IPS-15b (cell line): ENCODE results near the gene CSF2.
"Not testable (repeated sequence)": the region's sequence is repeated elsewhere in the genome, so short reads cannot be mapped to it uniquely, and the experiment has no call there.

Experiments
- H3K27me3 ChIP-seq: one replicate; pipeline ENCODE4 v1.6.1; 2013; ENCODE audit warnings: low read length; ENCODE audit not compliant: control insufficient read depth, insufficient read depth
- H3K36me3 ChIP-seq: one replicate; pipeline ENCODE4 v1.6.1; 2013; ENCODE audit warnings: low read length; ENCODE audit not compliant: control insufficient read depth, insufficient read depth
- H3K4me1 ChIP-seq: one replicate; pipeline ENCODE4 v1.6.1; 2013; ENCODE audit warnings: mild to moderate bottlenecking, low read length; ENCODE audit not compliant: control insufficient read depth, insufficient read depth
- H3K4me3 ChIP-seq: one replicate; pipeline ENCODE4 v1.5.1; 2013; ENCODE audit warnings: low read depth, low read length
- H3K9ac ChIP-seq: one replicate; pipeline ENCODE4 v1.6.1; 2013; ENCODE audit warnings: low read depth, mild to moderate bottlenecking, low read length
- H3K9me3 ChIP-seq: one replicate; pipeline ENCODE4 v1.6.1; 2013; ENCODE audit warnings: mild to moderate bottlenecking, low read length; ENCODE audit not compliant: control insufficient read depth, insufficient read depth

Gene CSF2

DNA sequence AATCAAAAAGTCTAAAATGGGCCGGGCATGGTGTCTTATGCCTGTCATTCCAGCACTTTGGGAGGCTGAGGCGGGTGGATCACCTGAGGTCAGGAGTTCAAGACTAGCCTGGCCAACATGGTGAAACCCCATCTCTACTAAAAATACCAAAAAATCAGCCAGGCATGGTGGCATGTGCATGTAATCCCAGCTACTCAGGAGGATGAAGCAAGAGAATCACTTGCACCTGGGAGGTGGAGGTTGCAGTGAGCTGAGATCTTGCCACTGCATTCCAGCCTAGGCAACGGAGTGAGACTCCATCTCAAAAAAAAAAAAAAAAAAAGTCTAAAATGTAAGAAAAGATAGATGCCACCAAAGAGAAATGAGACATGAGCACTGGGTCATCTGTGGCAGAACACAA is 49.4 kb downstream of the CSF2 start:
- H3K9me3 ChIP-seq, H3K4me1 ChIP-seq, H3K4me3 ChIP-seq, H3K36me3 ChIP-seq, H3K9ac ChIP-seq, H3K27me3 ChIP-seq: not testable (repeated sequence)

DNA sequence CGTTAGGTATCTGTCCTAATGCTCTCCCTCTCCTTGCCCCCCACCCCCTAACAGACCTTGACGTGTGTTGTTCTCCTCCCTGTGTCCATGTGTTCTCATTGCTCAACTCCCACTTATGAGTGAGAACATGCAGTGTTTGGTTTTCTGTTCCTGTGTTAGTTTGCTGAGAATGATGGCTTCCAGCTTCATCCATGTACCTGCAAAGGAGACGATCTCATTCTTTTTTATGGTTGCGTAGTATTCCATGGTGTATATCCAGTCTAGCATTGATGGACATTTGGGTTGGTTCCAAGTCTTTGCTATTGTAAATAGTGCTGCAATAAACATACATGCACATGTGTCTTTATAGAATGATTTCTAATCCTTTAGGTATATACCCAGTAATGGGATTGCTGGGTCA is 50.0 kb downstream of the CSF2 start:
- not testable (repeated sequence) for H3K4me3 ChIP-seq, H3K9me3 ChIP-seq, H3K9ac ChIP-seq, H3K27me3 ChIP-seq, H3K4me1 ChIP-seq, H3K36me3 ChIP-seq
